HepG2 (cell line): Measurements from ENCODE around the gene NUAK1. TPM values are rescaled to one million over a fixed set of nuclear protein-coding genes. Genes with fewer than 3 reads are reported as not detected.

ENCODE experiments used
- ATF3 ChIP-seq: sonication (generic); formaldehyde crosslinking; IDR thresholded peaks from 2 replicates; pipeline ENCODE4 v1.4.0; 2020; ENCODE audit warnings: missing genetic modification reagents
- CBFB ChIP-seq: sonication (generic); formaldehyde crosslinking; IDR thresholded peaks from 2 replicates; pipeline ENCODE4 v1.4.0; 2020; ENCODE audit warnings: missing genetic modification reagents
- CREB1 ChIP-seq, 2 experiments: fragments of 450-650 bp in 1 of 2; IDR thresholded peaks; 2 replicates each; pipeline ENCODE4 v1.6.1; 2016 to 2017; ENCODE audit warnings: control low read depth in 1 of 2, mild to moderate bottlenecking in 1 of 2, missing compliant biosample characterization in 1 of 2, missing genetic modification characterization in 1 of 2
- CREBL2 ChIP-seq: sonication (generic); formaldehyde crosslinking; IDR thresholded peaks from 2 replicates; pipeline ENCODE4 v1.8.1; 2023; ENCODE audit warnings: missing genetic modification reagents, mild to moderate bottlenecking, borderline replicate concordance
- ERF ChIP-seq: IDR thresholded peaks from 2 replicates; pipeline ENCODE4 v1.6.1; 2018; ENCODE audit warnings: missing biosample characterization, missing genetic modification reagents
- FOSL1 ChIP-seq: sonication (generic); formaldehyde crosslinking; IDR thresholded peaks from 2 replicates; pipeline ENCODE4 v1.9.0; 2021; ENCODE audit warnings: missing genetic modification reagents, borderline replicate concordance
- GLI4 ChIP-seq: sonication (generic); formaldehyde crosslinking; IDR thresholded peaks from 2 replicates; pipeline ENCODE4 v1.5.1; 2020; ENCODE audit warnings: missing genetic modification reagents, mild to moderate bottlenecking, moderate library complexity, borderline replicate concordance
- GZF1 ChIP-seq: sonication (generic); formaldehyde crosslinking; IDR thresholded peaks from 2 replicates; pipeline ENCODE4 v1.5.1; 2020; ENCODE audit warnings: mild to moderate bottlenecking, missing genetic modification reagents
- HMG20B ChIP-seq: conservative IDR thresholded peaks from 2 replicates; pipeline ENCODE4 v1.6.1; 2016; ENCODE audit warnings: missing genetic modification reagents, missing compliant biosample characterization
- HNRNPLL ChIP-seq: fragments of 200-400 bp; formaldehyde crosslinking; IDR thresholded peaks from 2 replicates; pipeline ENCODE4 v1.6.1; 2017; ENCODE audit warnings: mild to moderate bottlenecking, low read depth, low read length; ENCODE audit not compliant: poor library complexity, severe bottlenecking
- NFKBIZ ChIP-seq: IDR thresholded peaks from 2 replicates; pipeline ENCODE4 v1.6.1; 2018; ENCODE audit warnings: missing genetic modification reagents, missing compliant biosample characterization
- POLR2G ChIP-seq: fragments of 200-400 bp; formaldehyde crosslinking; IDR thresholded peaks from 2 replicates; pipeline ENCODE4 v1.6.1; 2018; ENCODE audit warnings: mild to moderate bottlenecking, low read depth, low read length, moderate library complexity
- RARG ChIP-seq: sonication (generic); formaldehyde crosslinking; IDR thresholded peaks from 2 replicates; pipeline ENCODE4 v1.4.0; 2020; ENCODE audit warnings: low read depth, mild to moderate bottlenecking, missing genetic modification reagents
- REST ChIP-seq, 2 experiments: IDR thresholded peaks; 2 replicates each; pipeline ENCODE4 v1.6.1; 2011 to 2012; ENCODE audit warnings: low read length in 2 of 2, borderline replicate concordance in 1 of 2, low read depth in 1 of 2, mild to moderate bottlenecking in 1 of 2, moderate library complexity in 1 of 2
- SIX1 ChIP-seq: sonication (generic); formaldehyde crosslinking; IDR thresholded peaks from 2 replicates; pipeline ENCODE4 v1.4.0; 2020; ENCODE audit warnings: missing genetic modification reagents, borderline replicate concordance
- THAP11 ChIP-seq: IDR thresholded peaks from 2 replicates; pipeline ENCODE4 v1.6.1; 2016; ENCODE audit warnings: missing biosample characterization, missing genetic modification reagents
- ZFX ChIP-seq: sonication (generic); formaldehyde crosslinking; IDR thresholded peaks from 2 replicates; pipeline ENCODE4 v1.4.0; 2020; ENCODE audit warnings: mild to moderate bottlenecking, low read depth, missing genetic modification reagents, moderate library complexity
- ZKSCAN8 ChIP-seq: IDR thresholded peaks from 2 replicates; pipeline ENCODE4 v1.6.1; 2016; ENCODE audit warnings: borderline replicate concordance, missing genetic modification reagents, missing compliant biosample characterization
- ZNF12 ChIP-seq: sonication (generic); formaldehyde crosslinking; IDR thresholded peaks from 2 replicates; pipeline ENCODE4 v1.5.0; 2020; ENCODE audit warnings: missing genetic modification reagents
- ZNF235 ChIP-seq: sonication (generic); formaldehyde crosslinking; IDR thresholded peaks from 2 replicates; pipeline ENCODE4 v1.8.1; 2023; ENCODE audit warnings: mild to moderate bottlenecking, missing genetic modification reagents, borderline replicate concordance
- ZNF280B ChIP-seq: sonication (generic); formaldehyde crosslinking; IDR thresholded peaks from 2 replicates; pipeline ENCODE4 v1.5.0; 2020; ENCODE audit warnings: missing genetic modification reagents, mild to moderate bottlenecking, borderline replicate concordance
- ZNF451 ChIP-seq: sonication (generic); formaldehyde crosslinking; IDR thresholded peaks from 2 replicates; pipeline ENCODE4 v1.5.0; 2020; ENCODE audit warnings: mild to moderate bottlenecking, missing genetic modification reagents
- ZNF772 ChIP-seq: sonication (generic); formaldehyde crosslinking; IDR thresholded peaks from 2 replicates; pipeline ENCODE4 v1.5.0; 2020; ENCODE audit warnings: mild to moderate bottlenecking, missing genetic modification reagents
- ZSCAN22 ChIP-seq: sonication (generic); formaldehyde crosslinking; IDR thresholded peaks from 2 replicates; pipeline ENCODE4 v1.4.0; 2020; ENCODE audit warnings: mild to moderate bottlenecking, missing genetic modification reagents
- polyA plus RNA-seq, 8 experiments: library from polyadenylated mRNA; depleted of rRNA in 3 of 8; stranded (reverse) in 7 of 8; unstranded in 1 of 8; fragments of >200 nt; fragmentation: Illumina TruSeq in 4 of 8; extraction: Trizol in 4 of 8; gene quantifications; 2 replicates each; pipeline versions ENCODE4 v1.2.1 to v1.2.3, GENCODE V29; 2011 to 2016; ENCODE audit warnings: low read depth in 4 of 8, missing spikeins in 1 of 8, mixed read lengths in 1 of 8; ENCODE audit not compliant: insufficient read depth in 1 of 8
- total RNA-seq, 5 experiments: library from RNA; depleted of rRNA; stranded (reverse); fragments of >200 nt; fragmentation: Illumina TruSeq; extraction: Trizol; gene quantifications; 2 replicates each; pipeline ENCODE4 v1.2.3, GENCODE V29; 2016; ENCODE audit warnings: low read depth in 1 of 5

The NUAK1 gene
- total and polyA plus RNA-seq, 2 of the 13 experiments (the other 11 are each of a cell fraction or from before 2014, with no cell fraction given): 1.7 to 1.9 TPM

GRCh38 chr12:106120519-106121105 lies 18.1 kb downstream of the NUAK1 start (continued):
- TF ChIP-seq NFKBIZ: peak; percentile 73; the same call in 1 of the 2 replicates
- no peak for TF ChIP-seq ZNF451 (CRISPR knock-in tag)
- TF ChIP-seq REST (IDR thresholded peaks at IDR 0.05; ENCODE audit: borderline replicate concordance in 1 of 2, low read depth in 1 of 2, low read length in 2 of 2): 0 out of 4 replicates have a peak, but pooled peaks of 1 of the 2 experiments have one; percentile 42
- 0 out of 2 replicates have a peak, but pooled peaks have one; percentile 21 for TF ChIP-seq ZSCAN22 (CRISPR knock-in tag)
- no peak for TF ChIP-seq FOSL1
- no peak for TF ChIP-seq GZF1
- TF ChIP-seq HMG20B: peak; percentile 47; the same call in 1 of the 2 replicates
- 0 out of 2 replicates have a peak, but pooled peaks have one; percentile 21 for TF ChIP-seq ZNF235 (CRISPR knock-in tag)
- TF ChIP-seq ERF (CRISPR knock-in tag): peak; percentile 36
- TF ChIP-seq RARG (CRISPR knock-in tag): no peak
- TF ChIP-seq CREBL2: no peak
- no peak for TF ChIP-seq HNRNPLL
- TF ChIP-seq THAP11: peak; percentile 64
- TF ChIP-seq SIX1 (CRISPR knock-in tag): 0 out of 2 replicates have a peak, but pooled peaks have one; percentile 22
- TF ChIP-seq ZNF772 (CRISPR knock-in tag): 0 out of 2 replicates have a peak, but pooled peaks have one; percentile 69
- peak; percentile 61 for TF ChIP-seq POLR2G
- TF ChIP-seq ATF3 (CRISPR knock-in tag): peak; percentile 93
- TF ChIP-seq ZFX (CRISPR knock-in tag): peak; percentile 94
- peak; percentile 40; the same call in 1 of the 2 replicates for TF ChIP-seq CREB1 (IDR thresholded peaks at IDR 0.05)
- TF ChIP-seq CREB1 (CRISPR knock-in tag; IDR thresholded peaks at IDR 0.05): peak; percentile 79
- 0 out of 2 replicates have a peak, but pooled peaks have one; percentile 25 for TF ChIP-seq ZKSCAN8 (CRISPR knock-in tag)
- 0 out of 2 replicates have a peak, but pooled peaks have one; percentile 54 for TF ChIP-seq ZNF280B
- peak; percentile 65; the same call in 1 of the 2 replicates for TF ChIP-seq CBFB (CRISPR knock-in tag)
- TF ChIP-seq GLI4: peak; percentile 33; the same call in 1 of the 2 replicates
- TF ChIP-seq ZNF12: peak; percentile 28; the same call in 1 of the 2 replicates
